Parathyroid adenoma (tissue), 2 donors: ENCODE measurements around the gene SLF2.

Experiments
- H2AFZ ChIP-seq: fragments of 300-600 bp; sonication (generic); one replicate; pipeline ENCODE4 v1.7.0; 2017; ENCODE audit warnings: antibody characterized with exemption, mild to moderate bottlenecking
- H3K27ac ChIP-seq: fragments of 300-600 bp; sonication (generic); one replicate; pipeline ENCODE4 v1.7.0; 2017
- H3K27me3 ChIP-seq: fragments of 300-600 bp; sonication (generic); one replicate; pipeline ENCODE4 v1.7.0; 2017; ENCODE audit warnings: low read length; ENCODE audit not compliant: control insufficient read depth, insufficient read depth
- H3K36me3 ChIP-seq: fragments of 300-600 bp; sonication (generic); one replicate; pipeline ENCODE4 v1.7.0; 2017; ENCODE audit warnings: low read length; ENCODE audit not compliant: control insufficient read depth, insufficient read depth
- H3K4me1 ChIP-seq: fragments of 300-600 bp; sonication (generic); one replicate; pipeline ENCODE4 v1.7.0; 2017; ENCODE audit warnings: control low read depth
- H3K4me2 ChIP-seq: fragments of 300-600 bp; sonication (generic); one replicate; pipeline ENCODE4 v1.7.0; 2017; ENCODE audit warnings: low read length
- H3K4me3 ChIP-seq: fragments of 300-600 bp; sonication (generic); one replicate; pipeline ENCODE4 v1.7.0; 2017; ENCODE audit warnings: low read depth, low read length
- H3K79me2 ChIP-seq: fragments of 300-600 bp; sonication (generic); one replicate; pipeline ENCODE4 v1.7.0; 2017; ENCODE audit warnings: control low read depth
- H3K9ac ChIP-seq: fragments of 300-600 bp; sonication (generic); one replicate; pipeline ENCODE4 v1.7.0; 2017; ENCODE audit warnings: mild to moderate bottlenecking
- H3K9me3 ChIP-seq: fragments of 300-600 bp; sonication (generic); one replicate; pipeline ENCODE4 v1.7.0; 2017; ENCODE audit warnings: low read length; ENCODE audit not compliant: control insufficient read depth
- TF ChIP-seq, protein P1 (sequence below): fragments of 300-600 bp; sonication (generic); IDR thresholded peaks from one replicate; pipeline ENCODE4 v1.7.0; 2017; ENCODE audit warnings: antibody characterized with exemption, mild to moderate bottlenecking
- donor health status: primary hyperparathyroidism.

SLF2 gene

DNA sequence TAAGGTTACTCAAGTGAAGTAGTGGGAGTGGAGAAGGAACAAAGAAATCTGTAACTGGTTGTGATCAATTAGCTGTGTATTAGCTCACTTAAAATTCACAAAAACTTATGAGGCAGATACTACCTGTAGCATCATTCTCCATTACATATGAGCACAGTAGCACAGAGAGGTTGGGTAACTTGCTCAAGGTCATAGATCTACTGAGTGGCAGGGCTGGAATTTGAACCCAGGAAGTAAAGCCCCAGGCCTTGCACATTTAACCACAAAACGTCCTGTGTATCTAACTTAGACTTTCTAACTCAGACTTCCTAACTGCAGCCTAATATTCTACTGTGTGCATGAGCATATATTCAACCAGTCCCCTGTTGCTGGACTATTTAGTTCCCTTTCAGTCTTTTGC is 5.6 kb upstream of the SLF2 start:
- Histone ChIP-seq H2AFZ (no peak overlapping the region), H3K27ac (no peak overlapping the region), H3K36me3 (no peaks in the 10 kb centered on the region), H3K9ac (no peak overlapping the region), H3K4me2 (no peak overlapping the region), H3K79me2 (no peaks in the 10 kb centered on the region), H3K4me3 (no peak overlapping the region), H3K4me1 (peaks cover 5% of the 10 kb centered on the region), H3K9me3 (no peaks in the 10 kb centered on the region), H3K27me3 (no peaks in the 10 kb centered on the region)
- TF ChIP-seq, protein P1, sequence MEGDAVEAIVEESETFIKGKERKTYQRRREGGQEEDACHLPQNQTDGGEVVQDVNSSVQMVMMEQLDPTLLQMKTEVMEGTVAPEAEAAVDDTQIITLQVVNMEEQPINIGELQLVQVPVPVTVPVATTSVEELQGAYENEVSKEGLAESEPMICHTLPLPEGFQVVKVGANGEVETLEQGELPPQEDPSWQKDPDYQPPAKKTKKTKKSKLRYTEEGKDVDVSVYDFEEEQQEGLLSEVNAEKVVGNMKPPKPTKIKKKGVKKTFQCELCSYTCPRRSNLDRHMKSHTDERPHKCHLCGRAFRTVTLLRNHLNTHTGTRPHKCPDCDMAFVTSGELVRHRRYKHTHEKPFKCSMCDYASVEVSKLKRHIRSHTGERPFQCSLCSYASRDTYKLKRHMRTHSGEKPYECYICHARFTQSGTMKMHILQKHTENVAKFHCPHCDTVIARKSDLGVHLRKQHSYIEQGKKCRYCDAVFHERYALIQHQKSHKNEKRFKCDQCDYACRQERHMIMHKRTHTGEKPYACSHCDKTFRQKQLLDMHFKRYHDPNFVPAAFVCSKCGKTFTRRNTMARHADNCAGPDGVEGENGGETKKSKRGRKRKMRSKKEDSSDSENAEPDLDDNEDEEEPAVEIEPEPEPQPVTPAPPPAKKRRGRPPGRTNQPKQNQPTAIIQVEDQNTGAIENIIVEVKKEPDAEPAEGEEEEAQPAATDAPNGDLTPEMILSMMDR, result no peak

DNA sequence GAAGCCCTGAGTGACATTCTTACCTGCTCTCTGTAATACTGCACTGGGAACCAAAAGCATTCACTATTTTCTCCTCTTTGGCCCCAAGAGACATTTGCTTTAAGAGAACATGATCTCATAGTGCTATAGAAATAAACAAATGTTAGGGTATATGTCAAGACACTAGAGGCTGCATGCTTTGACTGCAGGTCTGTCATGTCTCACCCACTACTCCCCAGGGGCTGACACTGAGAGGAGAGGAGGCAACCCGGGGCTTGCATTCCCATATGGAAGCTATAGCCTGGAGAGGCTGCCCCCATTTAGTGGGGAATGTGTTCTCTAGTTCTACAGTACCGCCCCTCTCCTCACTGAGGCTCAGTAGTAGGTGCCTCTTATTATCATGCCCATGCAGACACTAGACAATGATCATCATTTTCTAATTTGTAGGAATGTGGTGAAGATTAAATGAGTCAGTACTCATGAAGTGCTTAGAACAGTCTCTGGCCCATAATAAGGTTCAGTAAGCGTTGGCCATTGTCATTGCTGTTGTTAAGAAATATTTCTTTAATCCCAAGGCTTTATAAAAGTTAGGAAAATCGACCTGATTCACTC is 4.9 kb upstream of the SLF2 start:
- H3K4me1 ChIP-seq, result peaks cover 5% of the 10 kb centered on the region
- no peak overlapping the region for H3K9ac ChIP-seq
- TF ChIP-seq, protein P1, result no peak
- H3K4me2 ChIP-seq, result no peak overlapping the region
- H3K27me3 ChIP-seq, result no peaks in the 10 kb centered on the region
- H2AFZ ChIP-seq, result no peak overlapping the region
- no peak overlapping the region for H3K27ac ChIP-seq
- no peaks in the 10 kb centered on the region for H3K36me3 ChIP-seq
- H3K4me3 ChIP-seq, result no peak overlapping the region
- no peaks in the 10 kb centered on the region for H3K9me3 ChIP-seq
- H3K79me2 ChIP-seq, result no peaks in the 10 kb centered on the region

DNA sequence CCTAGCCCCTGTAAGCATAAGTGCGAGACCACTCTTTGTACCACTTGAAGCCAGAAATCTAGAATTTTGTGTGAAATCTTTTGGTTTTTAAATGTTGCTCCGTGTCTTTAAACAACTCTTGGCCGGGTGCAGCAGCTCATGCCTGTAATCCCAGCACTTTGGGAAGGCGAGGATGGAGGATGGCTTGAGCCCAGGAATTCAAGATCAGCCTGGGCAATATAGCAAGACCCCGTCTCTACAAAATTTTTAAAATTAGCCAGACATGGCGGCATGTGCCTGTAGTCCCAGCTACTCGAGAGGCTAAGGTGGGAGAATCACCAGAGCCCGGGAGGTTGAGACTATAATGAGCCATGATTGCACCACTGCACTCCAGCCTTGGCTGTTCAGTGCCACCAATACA is 4.4 kb upstream of the SLF2 start:
- Histone ChIP-seq H3K79me2 (no peaks in the 10 kb centered on the region), H3K4me2 (no peak overlapping the region), H3K4me1 (peaks cover 5% of the 10 kb centered on the region), H3K4me3 (no peak overlapping the region), H3K27me3 (no peaks in the 10 kb centered on the region), H3K9ac (no peak overlapping the region), H3K27ac (no peak overlapping the region), H3K36me3 (no peaks in the 10 kb centered on the region), H2AFZ (no peak overlapping the region), H3K9me3 (no peaks in the 10 kb centered on the region)
- TF ChIP-seq, protein P1, result no peak

DNA sequence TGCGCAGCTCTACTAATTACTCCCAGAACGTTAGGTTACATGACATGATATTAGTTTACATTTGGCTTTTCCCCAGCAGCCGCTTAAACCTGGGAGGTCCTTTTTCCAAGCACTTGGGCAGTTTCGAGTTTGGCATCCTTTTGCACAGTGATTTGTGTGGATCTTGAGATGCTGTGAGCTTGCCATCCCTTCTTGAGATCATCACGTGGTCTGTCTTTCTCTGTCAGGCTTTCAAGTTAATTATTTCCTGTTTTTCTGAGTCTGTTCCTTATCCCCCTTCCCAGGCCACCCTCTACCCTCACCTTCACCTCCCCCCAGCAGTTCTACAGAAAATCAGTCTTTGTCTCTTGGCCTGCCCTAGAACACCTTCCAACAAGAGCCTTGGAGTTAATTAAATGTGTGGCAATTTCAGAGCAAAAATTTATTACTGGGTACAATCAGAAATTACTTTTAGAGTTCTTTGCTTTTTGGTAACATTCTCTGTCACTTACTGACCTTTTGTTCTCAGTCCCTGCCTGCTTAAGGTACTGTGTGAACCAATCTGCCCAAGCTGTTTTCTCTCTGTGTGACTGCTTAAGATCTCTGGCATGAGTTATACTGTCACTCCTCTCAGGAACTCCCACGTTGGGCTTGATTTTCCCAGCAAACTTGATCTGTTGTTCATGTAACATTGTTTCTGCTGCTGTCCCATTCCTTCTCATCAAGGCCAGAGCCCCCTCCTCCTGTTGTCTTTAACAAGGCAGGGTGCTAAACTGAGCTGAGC is 3.1 kb upstream of the SLF2 start:
- Histone ChIP-seq H3K9ac (no peak overlapping the region), H3K27ac (no peak overlapping the region), H3K27me3 (no peaks in the 10 kb centered on the region), H3K36me3 (no peaks in the 10 kb centered on the region), H3K4me1 (peaks cover 11% of the 10 kb centered on the region), H2AFZ (no peak overlapping the region), H3K4me2 (no peak overlapping the region), H3K4me3 (no peak overlapping the region), H3K79me2 (no peaks in the 10 kb centered on the region), H3K9me3 (no peaks in the 10 kb centered on the region)
- TF ChIP-seq, protein P1, result no peak

DNA sequence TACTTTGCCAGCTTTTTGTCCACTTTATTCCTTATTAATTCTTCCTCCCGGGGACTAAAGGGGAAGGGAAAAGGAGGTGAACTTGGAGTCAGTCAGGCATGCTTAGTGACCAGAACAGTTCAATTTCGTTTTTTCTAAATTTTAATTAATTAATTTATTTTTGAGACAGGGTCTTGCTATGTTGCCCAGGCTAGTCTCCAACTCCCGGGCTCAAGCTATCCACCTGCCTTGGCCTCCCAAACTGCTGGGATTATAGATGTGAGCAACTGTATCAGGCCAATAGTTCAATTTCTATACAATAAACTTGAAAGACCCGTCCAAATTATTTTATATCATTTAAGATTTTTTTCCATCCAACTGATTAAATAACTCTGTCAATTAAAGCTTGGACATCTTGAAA is 1.3 kb upstream of the SLF2 start:
- Histone ChIP-seq H3K27me3 (no peaks in the 10 kb centered on the region), H3K79me2 (no peaks in the 10 kb centered on the region), H3K4me2 (no peak overlapping the region), H3K36me3 (no peaks in the 10 kb centered on the region), H3K9me3 (no peaks in the 10 kb centered on the region), H3K9ac (no peak overlapping the region), H2AFZ (no peak overlapping the region), H3K4me1 (peaks cover 11% of the 10 kb centered on the region), H3K4me3 (no peak overlapping the region), H3K27ac (peak overlapping the region; percentile 95)
- TF ChIP-seq, protein P1, result no peak
